ENCODE measurements around the gene MLN. TPM values are rescaled to one million over a fixed set of nuclear protein-coding genes. Genes with fewer than 3 reads are reported as not detected.

MLN gene
- polyA plus RNA-seq (2013, experiment 1 of 2) = not detected
- not detected for polyA plus RNA-seq (2013, experiment 2 of 2)

GRCh38 chr6:33803571-33804053 lies at the start of gene MLN:
Gene MLN (minus strand): TSS chr6:33804003. CDS start chr6:33801163, 2,840 bp downstream.
- no peak within 1 kb of the TSS for H3K27ac ChIP-seq (ENCODE audit: low read depth, low read length)
- no peaks in the 10 kb centered on the region for H3K36me3 ChIP-seq (ENCODE audit: insufficient read depth, low read length)
- H3K4me3 ChIP-seq (ENCODE audit: low read length) = no peak within 1 kb of the TSS
- H3K9ac ChIP-seq (ENCODE audit: low read depth, low read length) = no peak within 1 kb of the TSS
- WGBS = 95% methylated on average over 14 of the region's 14 CpGs
- peaks cover 14% of the 10 kb centered on the region for H3K4me1 ChIP-seq (ENCODE audit: insufficient read depth, low read length)
- H3K9me3 ChIP-seq (ENCODE audit: insufficient read depth, low read depth, low read length) = no peaks in the 10 kb centered on the region
- H3K27me3 ChIP-seq (ENCODE audit: insufficient read depth, low read length) = no peaks in the 10 kb centered on the region

DNA sequence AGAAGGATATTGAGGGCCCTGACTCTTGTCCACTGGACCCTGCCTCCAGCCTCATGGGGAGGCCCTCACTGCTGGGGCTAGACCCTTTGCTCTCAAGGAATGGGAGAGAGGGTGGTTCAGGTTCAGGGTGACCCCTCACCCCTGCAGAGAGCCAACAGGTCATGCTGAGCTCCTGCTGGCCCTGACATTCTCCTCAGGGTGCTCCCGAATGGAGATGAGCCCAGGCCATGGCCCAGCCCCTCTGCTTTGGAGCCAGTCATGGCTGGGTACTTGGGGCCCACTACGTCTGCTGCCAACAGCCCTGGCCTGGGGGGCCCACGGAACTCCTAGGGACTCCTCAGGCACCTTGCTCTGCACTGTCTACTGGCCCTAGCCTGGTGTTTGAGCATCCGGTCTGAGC lies 49.2 kb upstream of the MLN start:
- Histone ChIP-seq H3K27me3 (ENCODE audit: insufficient read depth, low read length) (no peaks in the 10 kb centered on the region), H3K4me1 (ENCODE audit: insufficient read depth, low read length) (no peaks in the 10 kb centered on the region), H3K36me3 (ENCODE audit: insufficient read depth, low read length) (no peaks in the 10 kb centered on the region), H3K27ac (ENCODE audit: low read depth, low read length) (no peak overlapping the region), H3K9me3 (ENCODE audit: insufficient read depth, low read depth, low read length) (no peaks in the 10 kb centered on the region), H3K9ac (ENCODE audit: low read depth, low read length) (no peak overlapping the region), H3K4me3 (ENCODE audit: low read length) (no peak overlapping the region)
- WGBS = 90% methylated on average over 4 of the region's 4 CpGs

DNA sequence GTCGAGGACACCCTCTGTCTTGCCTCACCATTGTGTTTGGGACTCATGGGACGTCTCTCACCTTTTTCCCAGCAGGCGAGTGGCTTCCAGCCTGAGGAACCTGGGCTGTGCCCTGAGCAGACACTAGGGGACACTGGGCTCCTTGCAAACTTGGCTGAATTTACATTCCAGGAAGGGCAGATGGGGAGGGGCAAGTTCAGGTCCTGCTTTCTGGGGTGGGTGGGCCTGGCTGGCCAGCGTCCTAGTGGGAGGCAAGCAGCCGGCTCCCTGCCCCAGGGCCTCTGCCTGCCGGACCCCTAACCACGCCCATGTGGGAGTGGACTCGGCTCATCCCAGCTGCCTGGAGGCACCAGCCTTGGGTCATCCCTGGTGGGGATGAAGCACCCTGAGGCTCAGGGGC lies 48.2 kb upstream of the MLN start:
- no peak overlapping the region for H3K9ac ChIP-seq (ENCODE audit: low read depth, low read length)
- 27% methylated on average over 8 of the region's 8 CpGs for WGBS
- no peaks in the 10 kb centered on the region for H3K36me3 ChIP-seq (ENCODE audit: insufficient read depth, low read length)
- H3K4me3 ChIP-seq (ENCODE audit: low read length) = no peak overlapping the region
- no peak overlapping the region for H3K27ac ChIP-seq (ENCODE audit: low read depth, low read length)
- H3K9me3 ChIP-seq (ENCODE audit: insufficient read depth, low read depth, low read length) = no peaks in the 10 kb centered on the region
- no peaks in the 10 kb centered on the region for H3K27me3 ChIP-seq (ENCODE audit: insufficient read depth, low read length)
- H3K4me1 ChIP-seq (ENCODE audit: insufficient read depth, low read length) = no peaks in the 10 kb centered on the region

DNA sequence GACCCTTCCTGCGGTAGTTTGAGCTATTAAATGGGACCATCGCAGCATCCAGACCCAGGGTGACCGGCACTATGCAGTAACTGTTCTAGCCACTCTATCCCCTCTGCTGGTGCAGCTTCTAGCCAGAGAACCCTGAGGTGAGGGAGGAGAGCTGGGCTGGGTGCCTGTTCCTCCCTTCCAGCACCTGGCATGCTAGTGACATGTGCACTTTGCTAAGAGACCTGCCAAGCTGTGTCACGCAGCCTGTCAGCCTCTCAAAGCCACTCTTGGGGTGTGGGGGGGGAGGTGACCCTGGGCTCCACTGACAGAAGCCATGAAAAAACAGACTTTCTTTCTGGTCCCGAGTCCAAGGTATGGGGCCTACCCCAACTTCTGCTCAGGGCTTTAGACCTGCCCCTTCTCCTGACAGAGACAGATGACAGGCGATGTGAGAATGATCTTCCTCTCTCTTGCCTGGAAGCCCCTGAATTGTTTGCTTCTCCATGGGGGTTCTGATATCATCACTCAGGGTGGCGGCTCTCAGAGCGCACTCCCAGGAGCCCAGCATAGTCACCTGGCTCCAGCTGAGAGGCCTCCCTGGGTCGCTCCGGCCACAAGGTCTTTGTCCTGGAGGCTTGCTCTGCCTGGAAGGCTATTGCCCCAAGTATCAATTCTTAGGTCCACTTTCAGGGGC lies 47.2 kb upstream of the MLN start:
- no peaks in the 10 kb centered on the region for H3K4me1 ChIP-seq (ENCODE audit: insufficient read depth, low read length)
- 89% methylated on average over 10 of the region's 10 CpGs for WGBS
- no peak overlapping the region for H3K27ac ChIP-seq (ENCODE audit: low read depth, low read length)
- H3K9ac ChIP-seq (ENCODE audit: low read depth, low read length) = no peak overlapping the region
- no peaks in the 10 kb centered on the region for H3K27me3 ChIP-seq (ENCODE audit: insufficient read depth, low read length)
- no peak overlapping the region for H3K4me3 ChIP-seq (ENCODE audit: low read length)
- H3K9me3 ChIP-seq (ENCODE audit: insufficient read depth, low read depth, low read length) = no peaks in the 10 kb centered on the region
- no peaks in the 10 kb centered on the region for H3K36me3 ChIP-seq (ENCODE audit: insufficient read depth, low read length)

GRCh38 chr6:33850296-33850695 lies 46.5 kb upstream of the MLN start:
- H3K9me3 ChIP-seq (ENCODE audit: insufficient read depth, low read depth, low read length) = no peaks in the 10 kb centered on the region
- WGBS = 75% methylated on average over 3 of the region's 3 CpGs
- no peaks in the 10 kb centered on the region for H3K4me1 ChIP-seq (ENCODE audit: insufficient read depth, low read length)
- H3K27ac ChIP-seq (ENCODE audit: low read depth, low read length) = no peak overlapping the region
- H3K27me3 ChIP-seq (ENCODE audit: insufficient read depth, low read length) = no peaks in the 10 kb centered on the region
- no peaks in the 10 kb centered on the region for H3K36me3 ChIP-seq (ENCODE audit: insufficient read depth, low read length)
- no peak overlapping the region for H3K4me3 ChIP-seq (ENCODE audit: low read length)
- H3K9ac ChIP-seq (ENCODE audit: low read depth, low read length) = no peak overlapping the region

GRCh38 chr6:33849500-33850075 lies 45.8 kb upstream of the MLN start:
- WGBS = 92% methylated on average over 9 of the region's 9 CpGs

DNA sequence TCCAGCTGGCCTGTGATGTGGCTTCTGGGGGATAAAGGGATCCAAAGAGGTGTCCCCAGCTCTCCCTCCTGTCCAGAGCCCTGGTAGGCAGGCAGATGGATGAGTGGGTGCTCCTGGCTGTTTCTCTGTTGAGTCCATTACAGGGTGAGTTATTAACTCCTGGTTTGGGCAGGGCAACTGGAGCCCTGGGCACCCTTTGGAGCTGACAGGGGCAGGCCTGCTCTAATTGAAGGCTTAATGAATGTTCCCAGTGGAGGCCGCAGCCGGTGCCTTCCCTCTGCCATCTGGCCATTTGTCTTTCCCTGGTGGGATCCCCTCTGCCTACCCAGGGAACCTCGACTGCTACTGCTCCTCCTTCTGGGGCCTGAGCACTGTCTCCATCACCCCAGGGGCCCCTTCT lies 44.7 kb upstream of the MLN start:
- Histone ChIP-seq H3K4me1 (ENCODE audit: insufficient read depth, low read length) (no peaks in the 10 kb centered on the region), H3K27ac (ENCODE audit: low read depth, low read length) (no peak overlapping the region), H3K9ac (ENCODE audit: low read depth, low read length) (no peak overlapping the region), H3K27me3 (ENCODE audit: insufficient read depth, low read length) (no peaks in the 10 kb centered on the region), H3K4me3 (ENCODE audit: low read length) (no peak overlapping the region), H3K36me3 (ENCODE audit: insufficient read depth, low read length) (no peaks in the 10 kb centered on the region), H3K9me3 (ENCODE audit: insufficient read depth, low read depth, low read length) (no peaks in the 10 kb centered on the region)
- WGBS = 91% methylated on average over 3 of the region's 3 CpGs

More at GRCh38 chr6:33849500-33850075, 45.8 kb upstream of the MLN start:
- H3K27me3 ChIP-seq (ENCODE audit: insufficient read depth, low read length) = no peaks in the 10 kb centered on the region
- no peak overlapping the region for H3K9ac ChIP-seq (ENCODE audit: low read depth, low read length)
- H3K4me3 ChIP-seq (ENCODE audit: low read length) = no peak overlapping the region
- no peak overlapping the region for H3K27ac ChIP-seq (ENCODE audit: low read depth, low read length)
- no peaks in the 10 kb centered on the region for H3K4me1 ChIP-seq (ENCODE audit: insufficient read depth, low read length)
- H3K36me3 ChIP-seq (ENCODE audit: insufficient read depth, low read length) = no peaks in the 10 kb centered on the region
- no peaks in the 10 kb centered on the region for H3K9me3 ChIP-seq (ENCODE audit: insufficient read depth, low read depth, low read length)

DNA sequence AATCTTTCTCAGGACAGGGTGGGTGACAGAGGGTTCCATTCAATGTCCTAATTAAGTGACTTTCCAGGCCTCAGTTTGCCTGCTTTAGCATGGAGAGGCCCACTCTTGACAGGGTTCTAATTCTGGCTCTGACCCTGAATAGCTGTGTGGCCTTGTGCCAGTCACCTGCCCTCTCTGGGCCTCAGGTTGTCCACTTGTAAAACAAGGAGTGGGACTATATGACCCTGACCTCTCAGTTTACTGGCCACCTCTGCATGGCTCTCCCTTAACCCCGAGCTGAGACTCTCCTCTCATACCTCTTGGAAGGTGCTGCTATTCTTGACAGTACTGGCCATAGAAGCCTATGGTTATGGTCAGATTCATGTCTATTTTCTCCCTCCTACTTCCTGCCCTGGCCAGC lies 44.1 kb upstream of the MLN start:
- no peaks in the 10 kb centered on the region for H3K27me3 ChIP-seq (ENCODE audit: insufficient read depth, low read length)
- no peaks in the 10 kb centered on the region for H3K9me3 ChIP-seq (ENCODE audit: insufficient read depth, low read depth, low read length)
- H3K4me1 ChIP-seq (ENCODE audit: insufficient read depth, low read length) = no peaks in the 10 kb centered on the region
- H3K27ac ChIP-seq (ENCODE audit: low read depth, low read length) = no peak overlapping the region
- no peak overlapping the region for H3K9ac ChIP-seq (ENCODE audit: low read depth, low read length)
- H3K36me3 ChIP-seq (ENCODE audit: insufficient read depth, low read length) = no peaks in the 10 kb centered on the region
- H3K4me3 ChIP-seq (ENCODE audit: low read length) = no peak overlapping the region
- WGBS = 92% methylated on average over 1 of the region's 1 CpG

DNA sequence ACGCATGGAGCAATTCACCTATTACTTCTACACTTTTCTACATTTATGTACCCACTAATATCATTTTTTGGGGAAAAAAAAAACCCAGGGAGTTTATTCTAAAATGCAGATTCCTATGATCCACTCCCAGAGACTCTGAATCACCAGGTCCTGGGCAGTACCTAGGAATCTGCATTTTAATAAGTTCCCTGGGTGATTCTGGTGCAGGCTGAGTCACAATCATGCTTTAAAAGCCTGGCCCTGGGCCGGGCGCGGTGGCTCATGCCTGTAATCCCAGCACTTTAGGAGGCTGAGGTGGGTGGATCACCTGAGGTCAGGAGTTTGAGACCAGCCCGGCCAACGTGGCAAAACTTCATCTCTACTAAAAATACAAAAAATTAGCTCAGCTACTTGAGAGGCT lies 43.3 kb upstream of the MLN start:
- no peak overlapping the region for H3K4me3 ChIP-seq (ENCODE audit: low read length)
- WGBS = 64% methylated on average over 4 of the region's 6 CpGs

GRCh38 chr6:33846226-33846625 lies 42.4 kb upstream of the MLN start:
- H3K27ac ChIP-seq (ENCODE audit: low read depth, low read length) = no peak overlapping the region
- 94% methylated on average over 2 of the region's 2 CpGs for WGBS
- no peaks in the 10 kb centered on the region for H3K27me3 ChIP-seq (ENCODE audit: insufficient read depth, low read length)
- no peaks in the 10 kb centered on the region for H3K36me3 ChIP-seq (ENCODE audit: insufficient read depth, low read length)
- no peaks in the 10 kb centered on the region for H3K4me1 ChIP-seq (ENCODE audit: insufficient read depth, low read length)
- no peak overlapping the region for H3K4me3 ChIP-seq (ENCODE audit: low read length)
- H3K9me3 ChIP-seq (ENCODE audit: insufficient read depth, low read depth, low read length) = no peaks in the 10 kb centered on the region
- no peak overlapping the region for H3K9ac ChIP-seq (ENCODE audit: low read depth, low read length)

More for the DNA sequence above, 43.3 kb upstream of the MLN start:
- Histone ChIP-seq H3K36me3 (ENCODE audit: insufficient read depth, low read length) (no peaks in the 10 kb centered on the region), H3K4me1 (ENCODE audit: insufficient read depth, low read length) (no peaks in the 10 kb centered on the region), H3K27me3 (ENCODE audit: insufficient read depth, low read length) (no peaks in the 10 kb centered on the region), H3K9ac (ENCODE audit: low read depth, low read length) (no peak overlapping the region), H3K27ac (ENCODE audit: low read depth, low read length) (no peak overlapping the region), H3K9me3 (ENCODE audit: insufficient read depth, low read depth, low read length) (no peaks in the 10 kb centered on the region)

- peaks cover 1% of the 10 kb centered on the region; the same call in 1 of the 2 replicates for H3K4me1 ChIP-seq (ENCODE audit: insufficient read depth, low read length)
- no peaks in the 10 kb centered on the region for H3K9me3 ChIP-seq (ENCODE audit: insufficient read depth, low read depth, low read length)
- no peak overlapping the region for H3K4me3 ChIP-seq (ENCODE audit: low read length)
- H3K9ac ChIP-seq (ENCODE audit: low read depth, low read length) = no peak overlapping the region
- no peaks in the 10 kb centered on the region for H3K36me3 ChIP-seq (ENCODE audit: insufficient read depth, low read length)
- 91% methylated on average over 4 of the region's 4 CpGs for WGBS
- no peak overlapping the region for H3K27ac ChIP-seq (ENCODE audit: low read depth, low read length)
- H3K27me3 ChIP-seq (ENCODE audit: insufficient read depth, low read length) = no peaks in the 10 kb centered on the region
Measured at GRCh38 chr6:33845031-33845745, 41.4 kb upstream of the MLN start.
